ENCODE data around the gene ALDH1A3.

DNA sequence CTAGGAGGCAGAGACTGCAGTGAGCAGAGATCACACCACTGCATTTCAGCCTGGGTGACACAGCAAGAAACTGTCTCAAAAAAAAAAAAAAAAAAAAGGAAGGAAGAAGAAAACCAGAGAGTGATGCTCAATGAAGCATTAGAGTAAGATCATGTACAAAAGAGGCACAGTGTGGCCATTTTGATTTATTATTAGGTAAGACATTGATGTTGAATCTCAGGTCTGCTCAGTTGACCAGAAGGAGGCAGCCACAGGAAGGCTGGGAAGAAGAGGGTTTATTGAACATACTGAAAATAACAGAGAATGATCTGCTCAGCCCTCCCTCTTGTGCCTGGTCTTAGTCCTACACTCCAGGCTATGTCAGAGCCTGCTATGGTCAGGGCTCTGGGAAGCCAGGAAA lies 55.1 kb downstream of the ALDH1A3 start:
- TF ChIP-seq JUND (IDR thresholded peaks at IDR 0.05), result no peak
- TF ChIP-seq TAF1 (conservative IDR thresholded peaks at IDR 0.05), result no peak
- no peak for TF ChIP-seq CTCF (IDR thresholded peaks at IDR 0.05; ENCODE audit: low read depth, low read length, missing input control)
- TF ChIP-seq SP1 (IDR thresholded peaks at IDR 0.05), result no peak
- no peak for TF ChIP-seq MAX (IDR thresholded peaks at IDR 0.05)
- no peak for TF ChIP-seq GABPA (IDR thresholded peaks at IDR 0.05 in 1 of 2, conservative IDR thresholded peaks at IDR 0.05 in 1 of 2)
- no peak for TF ChIP-seq REST (IDR thresholded peaks at IDR 0.05)
- TF ChIP-seq EGR1 (IDR thresholded peaks at IDR 0.05; ENCODE audit: low read depth in 2 of 2), result no peak
- no peak for TF ChIP-seq ZBTB33 (IDR thresholded peaks at IDR 0.05)
- TF ChIP-seq ATF3 (IDR thresholded peaks at IDR 0.05), result no peak
- TF ChIP-seq RXRA (IDR thresholded peaks at IDR 0.05), result no peak
- TF ChIP-seq YY1 (IDR thresholded peaks at IDR 0.05), result no peak
- no peak for TF ChIP-seq NR2F2 (IDR thresholded peaks at IDR 0.05)
- TF ChIP-seq RAD21 (IDR thresholded peaks at IDR 0.05), result no peak
